ENCODE results near the gene TSPEAR. TPM values are rescaled to one million over a fixed set of nuclear protein-coding genes. Genes with fewer than 3 reads are reported as not detected.

Gene TSPEAR
- total and polyA plus RNA-seq, 2 of the 13 experiments (the other 11 are each of a cell fraction or from before 2014, with no cell fraction given), result 0.07 to 0.32 TPM

- TF ChIP-seq, protein P1, sequence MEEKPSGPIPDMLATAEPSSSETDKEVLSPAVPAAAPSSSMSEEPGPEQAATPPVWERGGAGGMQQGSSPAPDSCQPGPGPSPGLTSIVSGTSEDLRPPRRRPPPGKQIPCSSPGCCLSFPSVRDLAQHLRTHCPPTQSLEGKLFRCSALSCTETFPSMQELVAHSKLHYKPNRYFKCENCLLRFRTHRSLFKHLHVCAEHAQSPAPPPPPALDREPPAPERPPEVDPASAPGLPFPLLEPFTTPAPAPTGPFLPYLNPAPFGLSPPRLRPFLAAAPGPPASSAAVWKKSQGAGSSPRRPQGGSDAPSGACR (CRISPR knock-in tag; IDR thresholded peaks at IDR 0.05), result no peak
- TF ChIP-seq YY1 (IDR thresholded peaks at IDR 0.05; ENCODE audit: insufficient read depth, insufficient replicate concordance, low read depth, low read length) (peak; percentile 31), POLR2A (IDR thresholded peaks at IDR 0.05; ENCODE audit: insufficient read depth in 1 of 2, low read depth in 2 of 2, low read length in 2 of 2) (no peak), ZNF280D (CRISPR knock-in tag; IDR thresholded peaks at IDR 0.05) (0 out of 2 replicates have a peak, but pooled peaks have one; percentile 18), THRA (CRISPR knock-in tag; IDR thresholded peaks at IDR 0.05; ENCODE audit: borderline replicate concordance) (no peak), KLF15 (CRISPR knock-in tag; IDR thresholded peaks at IDR 0.05; ENCODE audit: borderline replicate concordance) (0 out of 2 replicates have a peak, but pooled peaks have one; percentile 82), PATZ1 (CRISPR knock-in tag; IDR thresholded peaks at IDR 0.05) (0 out of 2 replicates have a peak, but pooled peaks have one; percentile 15), CREB1 (IDR thresholded peaks at IDR 0.05) (no peak), CREB1 (CRISPR knock-in tag; IDR thresholded peaks at IDR 0.05) (no peak), AGO1 (IDR thresholded peaks at IDR 0.05; ENCODE audit: low read depth, low read length, poor library complexity, severe bottlenecking) (no peak), ZNF329 (CRISPR knock-in tag; IDR thresholded peaks at IDR 0.05; ENCODE audit: low read depth) (no peak), ZNF839 (CRISPR knock-in tag; IDR thresholded peaks at IDR 0.05; ENCODE audit: borderline replicate concordance) (no peak), RBFOX2 (IDR thresholded peaks at IDR 0.05; ENCODE audit: low read depth, low read length) (peak; percentile 52; the same call in 1 of the 2 replicates), RNF2 (conservative IDR thresholded peaks at IDR 0.05; ENCODE audit: low read depth) (no peak), ZFX (CRISPR knock-in tag; IDR thresholded peaks at IDR 0.05; ENCODE audit: low read depth) (peak; percentile 57; the same call in 1 of the 2 replicates), GRHL1 (CRISPR knock-in tag; conservative IDR thresholded peaks at IDR 0.05) (no peak), ZNF124 (CRISPR knock-in tag; IDR thresholded peaks at IDR 0.05) (no peak), ARID2 (CRISPR knock-in tag; IDR thresholded peaks at IDR 0.05; ENCODE audit: borderline replicate concordance) (no peak)
- TF ChIP-seq, protein P2, sequence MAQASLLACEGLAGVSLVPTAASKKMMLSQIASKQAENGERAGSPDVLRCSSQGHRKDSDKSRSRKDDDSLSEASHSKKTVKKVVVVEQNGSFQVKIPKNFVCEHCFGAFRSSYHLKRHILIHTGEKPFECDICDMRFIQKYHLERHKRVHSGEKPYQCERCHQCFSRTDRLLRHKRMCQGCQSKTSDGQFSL (CRISPR knock-in tag; IDR thresholded peaks at IDR 0.05), result no peak
These were observed 255.7 kb downstream of the TSPEAR start (continued) for GRCh38 chr21:44455524-44456213.
